Measurements from ENCODE around the gene LRRN1. TPM values are rescaled to one million over a fixed set of nuclear protein-coding genes. Genes with fewer than 3 reads are reported as not detected.

The LRRN1 gene
- polyA plus RNA-seq, 2 of the 4 experiments (the other 2 are of a cell fraction) = not detected

GRCh38 chr3:3875491-3875890 lies 76.3 kb downstream of the LRRN1 start:
- no peak overlapping the region for H3K4me2 ChIP-seq
- H3K27ac ChIP-seq = no peak overlapping the region
- ATAC-seq = no peak
- CTCF ChIA-PET = no interaction called here
- DNase-seq (ENCODE audit: low read depth in 1 of 2, low spot score in 1 of 2) = no peak
- H3K9me3 ChIP-seq = no peaks in the 10 kb centered on the region
- WGBS (ENCODE audit: missing lambda C conversion rate) = 9% methylated on average over 8 of the region's 8 CpGs
- TF ChIP-seq USF2 (IDR thresholded peaks at IDR 0.05) = no peak
- TF ChIP-seq EP300 (IDR thresholded peaks at IDR 0.05) = no peak
- no peak for TF ChIP-seq SMC3 (IDR thresholded peaks at IDR 0.05)
- TF ChIP-seq CTCF (IDR thresholded peaks at IDR 0.05) = no peak
- TF ChIP-seq TP53 (CRISPR knock-in tag; IDR thresholded peaks at IDR 0.05) = no peak
- no peak for TF ChIP-seq MYC (IDR thresholded peaks at IDR 0.05; ENCODE audit: borderline replicate concordance, low read length)
- no peak for TF ChIP-seq NPAS2 (CRISPR knock-in tag; IDR thresholded peaks at IDR 0.05; ENCODE audit: borderline replicate concordance)
- no peak for TF ChIP-seq ELK1 (IDR thresholded peaks at IDR 0.05; ENCODE audit: low read depth, low read length)
- no peak for TF ChIP-seq EHMT2 (IDR thresholded peaks at IDR 0.05; ENCODE audit: low read depth)
- no peak for TF ChIP-seq CHD4 (IDR thresholded peaks at IDR 0.05; ENCODE audit: borderline replicate concordance)
- TF ChIP-seq ZFP36 (IDR thresholded peaks at IDR 0.05; ENCODE audit: borderline replicate concordance, partially characterized antibody) = no peak
- TF ChIP-seq ZC3H11A (IDR thresholded peaks at IDR 0.05) = no peak
- TF ChIP-seq RCOR1 (IDR thresholded peaks at IDR 0.05; ENCODE audit: low read depth, low read length) = no peak
- no peak for TF ChIP-seq MAZ (IDR thresholded peaks at IDR 0.05; ENCODE audit: borderline replicate concordance, low read depth, low read length)
- TF ChIP-seq EHF (CRISPR knock-in tag; IDR thresholded peaks at IDR 0.05) = no peak
- no peak for TF ChIP-seq BCL3 (IDR thresholded peaks at IDR 0.05)
- no peak for TF ChIP-seq POLR2AphosphoS2 (conservative IDR thresholded peaks at IDR 0.05; ENCODE audit: low read length)
- TF ChIP-seq GATA3 (IDR thresholded peaks at IDR 0.05; ENCODE audit: borderline replicate concordance) = no peak
- no peak for TF ChIP-seq ZSCAN20 (CRISPR knock-in tag; IDR thresholded peaks at IDR 0.05)
- TF ChIP-seq REST (IDR thresholded peaks at IDR 0.05) = no peak
- H3K4me3 ChIP-seq = no peak overlapping the region
- POLR2A ChIA-PET = no interaction called here
- FAIRE-seq = no peak
- no peaks in the 10 kb centered on the region for H3K4me1 ChIP-seq
